Measurements from ENCODE around the gene RHCG.
"Not testable (repeated sequence)": the region's sequence is repeated elsewhere in the genome, so short reads cannot be mapped to it uniquely, and the experiment has no call there.

Gene RHCG

DNA sequence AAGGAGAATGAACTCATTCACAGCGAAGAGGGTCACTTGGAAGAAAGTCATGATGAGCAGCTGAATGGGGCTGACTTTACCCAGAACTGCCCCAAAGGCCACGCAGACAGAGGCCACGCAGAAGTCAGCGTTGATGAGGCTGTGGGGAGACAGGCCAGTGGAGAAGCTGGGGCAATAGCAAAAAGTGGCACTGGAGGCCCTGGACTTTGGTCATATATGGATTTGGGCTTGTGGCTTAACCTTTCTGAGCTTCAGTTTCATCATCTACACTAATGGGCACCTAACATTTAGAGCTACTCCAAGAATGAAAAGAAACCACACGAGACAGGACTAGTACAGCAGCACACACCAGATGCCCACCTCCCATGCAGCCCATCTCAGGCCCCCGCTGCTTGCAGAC lies 13.3 kb downstream of the RHCG start:
- no peak overlapping the region for H3K4me3 ChIP-seq
- H3K27ac ChIP-seq = no peak overlapping the region

DNA sequence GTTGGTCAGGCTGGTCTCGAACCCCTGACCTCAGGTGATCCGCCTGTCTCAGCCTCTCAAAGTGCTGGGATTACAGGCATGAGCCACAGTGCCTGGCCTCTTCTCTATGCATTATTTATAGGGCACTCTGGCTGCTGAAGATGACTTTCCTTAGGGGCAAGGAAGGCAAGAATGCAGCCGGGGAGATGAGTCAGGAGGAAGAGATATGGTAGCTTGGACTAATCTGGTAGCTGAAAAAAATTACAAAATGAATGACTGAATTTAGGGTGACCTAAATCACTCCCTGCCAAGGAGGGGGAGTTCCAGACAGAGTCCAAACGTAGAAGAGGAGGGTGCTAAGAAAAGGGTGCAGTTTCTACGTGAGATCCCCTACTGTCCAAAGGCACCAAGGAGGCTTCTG lies 14.2 kb downstream of the RHCG start:
- Histone ChIP-seq H3K27ac (no peak overlapping the region), H3K4me3 (no peak overlapping the region)

DNA sequence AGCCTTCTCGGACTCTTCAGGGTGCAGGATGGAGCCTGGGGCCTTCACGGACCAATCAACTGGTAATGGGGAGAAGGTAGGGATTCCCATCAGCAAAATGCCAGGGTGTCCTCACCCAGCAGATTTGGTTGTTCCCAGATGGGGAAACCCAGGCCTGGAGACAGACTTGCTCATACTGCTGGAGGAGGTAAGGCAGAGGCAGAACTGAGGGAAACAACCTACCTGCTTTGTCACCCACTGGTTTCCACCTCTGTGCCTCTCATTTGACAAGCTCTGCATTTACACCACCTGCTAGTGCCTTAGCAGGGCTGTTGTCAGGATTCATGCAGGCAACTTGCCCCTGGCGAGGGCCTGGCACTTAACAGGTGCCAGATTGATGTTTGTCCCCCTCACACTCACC lies 15.9 kb downstream of the RHCG start:
- H3K4me3 ChIP-seq = no peak overlapping the region
- no peak overlapping the region for H3K27ac ChIP-seq

DNA sequence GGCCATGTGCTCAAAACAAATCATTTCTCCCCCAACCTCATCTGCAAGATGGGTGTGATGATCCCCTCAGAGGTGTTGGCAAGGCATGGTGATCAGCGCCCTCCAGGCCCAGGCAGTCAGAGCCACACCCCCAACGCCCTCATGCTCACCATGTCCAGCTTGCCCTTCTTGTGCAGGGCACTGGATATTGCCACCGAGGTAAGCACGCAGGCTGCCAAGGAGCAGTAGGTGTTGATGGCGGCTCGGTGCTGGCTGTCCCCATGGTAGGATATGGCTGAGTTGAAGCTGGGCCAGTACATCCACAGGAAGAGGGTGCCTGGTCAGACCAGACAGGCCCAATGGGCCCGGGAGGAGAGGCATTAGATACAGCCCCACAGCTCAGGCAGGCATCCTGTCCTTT lies 17.2 kb downstream of the RHCG start:
- H3K27ac ChIP-seq = no peak overlapping the region
- H3K4me3 ChIP-seq = no peak overlapping the region

DNA sequence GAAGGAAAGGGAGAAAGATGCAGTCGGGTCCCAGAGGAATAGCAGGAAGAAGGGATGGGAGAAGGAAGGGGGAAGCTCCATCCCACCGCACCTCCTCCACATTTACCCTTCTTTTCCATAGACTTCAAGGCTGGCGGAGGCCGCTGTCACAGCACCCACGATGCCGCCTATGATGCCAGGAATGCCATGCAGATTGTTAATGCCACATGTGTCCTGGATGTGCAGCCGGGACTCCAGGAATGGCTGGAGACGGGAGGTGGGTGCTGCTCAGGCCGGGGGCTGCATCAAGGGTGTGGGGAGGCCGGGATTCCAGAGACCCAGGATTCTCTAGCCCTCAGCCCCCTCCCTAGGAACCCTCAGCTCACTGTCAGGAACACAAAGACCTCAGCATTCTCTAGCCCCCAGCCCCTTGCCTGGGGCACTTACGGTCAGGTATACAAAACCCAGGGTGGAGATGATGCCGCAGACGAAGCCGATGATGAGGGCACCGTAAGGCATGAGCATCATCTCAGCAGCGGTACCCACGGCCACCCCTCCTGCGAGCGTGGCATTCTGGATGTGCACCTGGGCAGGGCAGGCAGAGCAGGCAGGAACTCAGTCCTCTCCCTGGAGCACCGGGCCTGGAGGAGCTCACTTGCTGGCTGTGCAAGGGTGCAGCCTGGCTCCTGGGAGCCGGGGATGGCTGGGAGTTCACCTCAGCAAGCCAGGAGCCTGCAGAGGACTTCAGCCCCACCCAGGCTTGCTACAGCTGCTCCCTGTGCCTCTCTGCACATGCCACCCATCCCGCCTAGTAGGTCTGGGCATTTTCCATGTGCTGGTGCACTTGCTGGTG lies 18.8 kb downstream of the RHCG start:
- H3K4me3 ChIP-seq = no peak overlapping the region
- H3K27ac ChIP-seq = no peak overlapping the region

DNA sequence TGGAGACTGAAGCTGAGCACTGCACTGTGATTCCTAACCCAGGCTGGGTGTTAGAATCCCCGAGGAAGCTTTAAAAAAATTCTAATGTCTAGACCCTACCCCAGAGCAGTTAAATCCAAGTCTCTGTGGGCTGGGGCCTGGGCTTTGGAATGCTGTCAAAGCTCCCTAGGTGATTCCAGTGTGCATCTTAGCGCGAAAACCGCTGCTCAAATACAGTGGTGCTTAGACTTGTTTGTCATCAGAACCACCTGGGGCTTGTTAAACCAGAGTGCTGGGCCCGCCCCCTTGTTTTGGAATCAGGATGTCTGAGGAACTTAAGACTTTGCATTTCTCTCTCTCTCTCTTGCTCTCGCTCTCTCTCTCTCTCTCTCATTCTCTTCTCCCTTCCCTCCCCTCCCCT lies 20.7 kb downstream of the RHCG start:
- no peak overlapping the region for H3K4me3 ChIP-seq
- H3K27ac ChIP-seq = no peak overlapping the region

DNA sequence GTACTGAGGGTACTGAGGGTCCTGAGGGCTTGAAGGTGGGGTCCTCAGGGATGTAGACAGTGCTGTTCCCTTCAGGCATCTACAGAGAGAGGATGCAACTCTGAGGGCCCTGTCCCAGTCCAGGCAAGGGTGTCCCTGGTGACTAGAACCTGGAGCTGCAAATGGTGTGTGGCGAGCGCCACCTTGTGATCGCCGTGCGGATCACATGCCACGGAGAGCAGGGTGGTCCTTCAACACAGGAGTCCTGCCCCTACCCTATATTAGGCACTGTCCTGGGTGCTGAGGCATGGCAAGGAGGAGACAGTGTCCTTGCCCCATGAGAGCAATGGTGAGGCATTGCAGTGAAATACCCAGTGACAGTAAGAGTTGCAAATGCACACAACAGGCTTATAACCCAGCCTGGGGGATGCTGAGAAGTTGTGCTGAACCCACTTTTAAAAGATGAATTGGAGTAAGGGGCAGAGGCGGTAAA lies 23.6 kb downstream of the RHCG start:
- H3K27ac ChIP-seq = no peak overlapping the region
- H3K4me3 ChIP-seq = no peak overlapping the region

DNA sequence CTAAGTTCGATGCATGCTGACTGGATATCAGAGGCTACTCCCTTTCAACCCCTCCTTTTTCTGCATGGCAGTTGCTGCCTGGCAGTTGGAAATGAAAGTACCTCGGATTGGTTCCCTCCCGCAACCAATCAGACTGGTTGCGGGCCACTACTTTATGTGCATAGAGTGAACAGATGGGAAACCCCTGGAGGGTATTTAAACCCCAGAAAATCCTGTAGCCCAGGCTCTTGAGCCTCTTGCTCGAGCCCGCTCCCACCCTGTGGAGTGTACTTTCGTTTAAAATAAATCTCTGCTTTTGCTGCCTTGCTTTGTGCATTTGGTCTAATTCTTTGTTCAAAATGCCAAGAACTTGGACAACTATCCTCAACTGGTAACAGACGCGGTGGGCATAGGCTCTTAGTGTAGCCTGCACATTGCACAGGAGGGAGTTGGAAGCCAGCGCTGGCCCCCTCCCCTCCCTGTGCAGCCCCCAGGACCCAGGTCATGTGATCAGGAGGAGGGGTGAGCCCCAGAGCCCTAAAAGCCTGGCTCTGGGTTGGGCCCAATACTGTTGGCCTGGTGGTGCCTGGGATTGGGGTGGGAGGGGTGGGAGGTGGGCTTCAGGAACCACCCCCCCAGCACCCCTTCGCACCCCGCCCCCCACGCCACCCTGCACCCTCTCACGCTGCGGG lies 26.8 kb downstream of the RHCG start:
- H3K27ac ChIP-seq = no peak overlapping the region
- no peak overlapping the region for H3K4me3 ChIP-seq

- H3K4me3 ChIP-seq, H3K27ac ChIP-seq: not testable (repeated sequence)
These were observed 27.6 kb downstream of the RHCG start for GRCh38 chr15:89468813-89469212.

DNA sequence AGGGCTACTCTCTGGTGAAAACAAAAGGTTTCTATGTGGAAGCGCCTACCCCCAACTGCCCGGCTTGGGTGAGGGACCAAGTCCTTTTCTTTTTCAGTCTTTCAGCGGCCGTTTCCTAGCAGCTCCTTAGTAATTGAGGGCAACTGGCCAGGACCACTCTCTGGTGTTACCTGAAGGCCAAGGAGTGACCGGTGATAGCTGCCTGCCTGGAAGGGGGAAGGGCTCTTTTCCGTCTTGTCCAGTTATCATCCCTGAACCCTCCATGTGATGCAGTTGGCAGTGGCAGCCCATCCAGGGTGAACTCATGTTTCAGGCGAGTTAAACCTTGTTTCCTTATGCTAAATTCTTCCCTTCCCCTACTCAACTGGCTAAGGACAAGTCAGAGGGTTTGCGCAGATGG lies 33.3 kb downstream of the RHCG start:
- no peak overlapping the region for H3K4me3 ChIP-seq
- no peak overlapping the region for H3K27ac ChIP-seq

- Histone ChIP-seq H3K4me3 (no peak overlapping the region), H3K27ac (no peak overlapping the region)
These were observed 34.0 kb downstream of the RHCG start for GRCh38 chr15:89462198-89462912.

DNA sequence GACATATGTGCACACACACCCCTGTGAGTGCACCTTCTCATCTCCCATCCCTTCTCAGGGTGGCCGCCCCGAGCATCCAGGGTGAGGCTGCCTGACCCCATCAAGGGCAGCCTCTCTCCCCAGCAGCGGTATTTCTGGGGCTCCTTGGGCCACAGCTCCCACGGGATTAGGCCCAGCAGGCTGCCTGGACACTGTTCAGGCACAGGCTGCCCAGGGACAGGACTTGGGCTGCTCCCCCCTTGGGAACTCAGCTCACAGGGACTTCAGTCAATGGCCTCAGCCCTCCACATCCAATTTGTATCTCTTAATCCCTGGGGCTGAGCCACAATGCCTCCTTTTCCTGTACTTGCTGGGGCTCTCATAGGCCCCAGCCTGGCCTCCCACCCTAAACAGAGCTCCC lies 35.0 kb downstream of the RHCG start:
- Histone ChIP-seq H3K4me3 (no peak overlapping the region), H3K27ac (no peak overlapping the region)

DNA sequence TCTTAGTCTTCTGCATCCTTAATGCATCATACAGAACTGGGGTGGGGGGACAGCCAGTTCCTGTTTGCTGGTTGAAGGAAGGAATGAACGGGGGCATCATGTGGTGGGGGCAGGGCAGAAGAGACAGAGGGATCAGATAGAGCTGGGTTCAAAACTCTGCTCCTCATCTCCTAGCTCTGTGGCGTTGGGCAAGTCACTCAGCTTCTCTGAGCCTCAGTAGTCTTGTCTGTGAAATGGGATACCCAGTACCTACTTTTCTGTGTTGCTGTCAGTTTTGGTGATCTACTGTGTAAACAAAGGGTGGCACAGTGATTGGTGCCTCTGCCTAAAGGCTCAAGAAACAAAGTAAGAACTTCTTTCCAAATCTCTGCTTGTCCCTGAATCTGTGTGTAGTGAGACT lies 36.3 kb downstream of the RHCG start:
- no peak overlapping the region for H3K4me3 ChIP-seq
- no peak overlapping the region for H3K27ac ChIP-seq

DNA sequence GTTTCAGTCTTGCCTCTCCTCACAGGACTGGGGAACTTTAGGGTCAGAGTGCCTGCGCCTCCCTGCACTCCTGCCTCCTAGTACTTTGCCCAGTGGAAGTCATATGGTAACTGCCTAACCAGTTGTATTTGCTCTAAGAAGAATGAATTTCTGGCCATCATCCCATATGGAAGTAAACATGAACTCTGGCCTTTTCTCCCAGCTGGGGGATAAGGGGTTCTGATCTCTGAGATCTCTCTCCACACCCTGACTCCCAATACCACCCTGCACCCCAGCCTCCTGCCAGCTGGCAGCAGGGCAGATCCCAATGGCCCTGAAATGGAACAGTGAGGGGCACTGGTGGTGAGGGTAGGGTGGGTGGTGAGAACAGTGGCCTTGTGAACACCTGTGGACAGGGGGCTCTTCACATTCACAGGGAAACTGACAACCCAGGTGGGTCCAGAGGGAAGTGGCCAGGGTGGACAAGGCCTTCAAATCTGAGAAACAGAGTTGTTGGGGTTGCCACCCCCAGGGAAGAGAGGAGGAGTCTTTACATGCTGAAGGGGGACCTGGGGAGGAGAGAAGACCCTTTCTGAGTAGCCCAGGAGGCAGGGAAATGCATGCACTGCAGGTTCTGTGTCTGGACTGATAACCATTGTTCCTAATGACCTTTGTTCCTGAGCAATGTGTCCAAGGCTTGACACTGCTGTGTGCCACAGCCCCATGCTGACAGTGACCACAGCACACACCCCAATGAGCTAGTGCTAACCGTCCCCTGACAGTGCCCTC lies 36.9 kb downstream of the RHCG start:
- Histone ChIP-seq H3K27ac (no peak overlapping the region), H3K4me3 (no peak overlapping the region)

DNA sequence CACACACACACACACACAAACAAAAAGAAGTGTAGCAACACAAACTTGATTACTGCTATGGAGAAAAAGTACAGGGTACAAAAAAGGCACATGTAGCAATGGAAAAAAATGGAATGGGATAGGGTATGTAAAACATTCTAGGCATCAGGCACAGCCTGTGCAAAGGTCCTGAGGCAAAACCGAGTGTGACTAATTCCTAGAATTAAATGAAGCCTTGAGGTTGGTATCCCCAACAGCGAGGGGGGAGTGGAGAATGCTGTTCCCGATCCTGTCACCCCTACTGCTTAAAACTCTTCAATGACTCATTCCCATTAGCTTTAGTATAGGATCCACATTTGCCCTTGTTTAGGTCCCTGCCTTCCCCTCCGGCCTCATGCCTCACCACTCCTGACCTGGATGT lies 37.9 kb downstream of the RHCG start:
- H3K4me3 ChIP-seq = no peak overlapping the region
- no peak overlapping the region for H3K27ac ChIP-seq

DNA sequence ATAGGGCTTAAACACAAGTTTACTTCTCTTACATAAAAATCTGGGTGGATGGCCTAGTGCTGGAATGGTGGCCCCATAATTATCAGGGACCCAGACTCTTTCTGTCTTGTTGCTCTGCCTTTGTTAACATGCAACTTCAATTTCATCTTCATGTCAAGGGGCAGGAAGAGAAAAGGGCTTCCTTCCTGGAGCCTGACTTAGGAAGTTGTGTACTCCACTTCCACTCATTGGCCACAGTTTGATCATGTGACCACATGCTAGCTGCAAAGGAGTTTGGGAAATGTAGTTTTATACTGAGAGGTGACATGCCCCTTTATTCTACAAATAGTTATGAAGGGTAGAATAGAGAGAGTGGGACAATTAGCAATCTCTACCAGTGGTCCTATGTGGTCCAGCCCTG lies 39.3 kb downstream of the RHCG start:
- Histone ChIP-seq H3K27ac (no peak overlapping the region), H3K4me3 (no peak overlapping the region)

GRCh38 chr15:89455535-89455934 lies 40.8 kb downstream of the RHCG start:
- no peak overlapping the region for H3K27ac ChIP-seq

DNA sequence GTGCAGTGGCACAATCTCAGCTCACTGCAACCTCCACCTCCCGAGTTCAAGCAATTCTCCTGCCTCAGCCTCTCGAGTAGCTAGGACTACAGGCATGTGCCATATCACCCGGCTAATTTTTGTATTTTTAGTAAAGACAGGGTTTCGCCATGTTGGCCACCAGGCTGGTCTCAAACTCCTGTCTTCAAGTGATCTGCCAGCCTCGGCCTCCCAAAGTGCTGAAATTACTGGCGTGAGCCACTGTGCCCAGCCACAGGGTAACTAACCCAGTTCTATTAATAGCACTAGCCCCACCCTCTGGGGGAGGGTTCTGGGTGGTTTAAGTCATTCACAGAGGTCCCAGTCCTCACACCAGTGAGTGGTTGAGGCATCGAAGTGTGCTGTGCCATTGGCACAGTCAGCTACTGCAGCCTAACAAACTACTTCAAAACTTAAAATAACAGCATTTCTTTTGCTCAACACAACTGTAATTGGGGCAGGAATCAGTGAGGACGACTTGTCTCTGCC lies 44.0 kb downstream of the RHCG start:
- Histone ChIP-seq H3K27ac (no peak overlapping the region), H3K4me3 (no peak overlapping the region)

More at GRCh38 chr15:89455535-89455934, 40.8 kb downstream of the RHCG start:
- no peak overlapping the region for H3K4me3 ChIP-seq

- no peak overlapping the region for H3K4me3 ChIP-seq
- H3K27ac ChIP-seq = no peak overlapping the region
These were observed 44.5 kb downstream of the RHCG start for GRCh38 chr15:89451846-89452245.

Data from skin epidermis (tissue), 12 donors.